ENCODE data around the gene CRTC1.

CRTC1 gene

DNA sequence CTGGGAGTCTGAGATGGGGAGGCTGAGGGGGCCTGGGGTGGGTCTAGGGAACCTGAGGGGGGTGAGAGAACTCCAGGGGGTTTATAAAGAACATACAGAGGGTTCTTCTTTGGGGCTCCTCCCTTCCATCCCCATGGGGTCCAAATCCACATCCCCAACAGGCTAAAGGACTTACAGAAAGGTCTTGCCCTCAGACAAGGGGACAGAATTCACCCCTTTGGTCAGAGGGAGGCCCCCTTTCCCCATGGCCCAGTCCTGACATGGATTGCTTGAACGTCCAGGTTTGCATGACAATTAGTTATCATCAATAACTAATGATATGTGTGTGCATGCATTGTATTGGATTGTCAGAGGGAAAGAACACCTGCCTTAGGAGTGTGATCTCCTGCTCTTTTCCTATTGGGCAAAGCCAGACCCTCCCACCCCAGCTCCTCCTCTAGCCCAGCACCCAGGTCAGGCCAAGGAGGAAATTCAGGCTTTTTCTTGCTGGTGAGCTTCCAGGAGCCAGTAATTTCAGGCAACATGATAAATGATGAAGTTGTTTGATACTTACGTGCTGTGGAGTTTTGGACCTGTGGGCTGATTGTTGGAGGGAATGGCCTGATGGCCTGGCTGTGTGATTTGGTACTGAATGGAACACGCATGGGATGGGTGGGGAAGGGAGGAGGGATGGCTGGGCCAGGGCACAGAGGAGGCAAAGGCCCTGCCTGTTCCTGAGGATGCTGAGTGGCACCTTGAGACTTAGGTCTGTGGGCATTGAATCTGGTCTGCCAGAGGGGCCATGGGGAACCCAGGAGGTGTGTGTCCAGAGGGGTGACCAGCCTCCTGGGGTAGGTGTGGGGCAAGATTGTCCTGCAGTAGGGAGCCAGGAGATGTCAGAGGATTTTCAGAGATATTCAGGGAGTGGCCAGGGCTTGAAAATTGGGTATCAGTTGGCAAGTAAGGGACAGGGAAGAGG lies 45.5 kb upstream of the CRTC1 start:
- POLR2A ChIA-PET: no interaction called here
- TF ChIP-seq CTBP1 (IDR thresholded peaks at IDR 0.05; ENCODE audit: borderline replicate concordance): no peak
- no peak for TF ChIP-seq SP1 (IDR thresholded peaks at IDR 0.05)
- TF ChIP-seq FOXK2 (IDR thresholded peaks at IDR 0.05): no peak
- no peak for TF ChIP-seq FOXA1 (IDR thresholded peaks at IDR 0.05)
- TF ChIP-seq, protein P1, sequence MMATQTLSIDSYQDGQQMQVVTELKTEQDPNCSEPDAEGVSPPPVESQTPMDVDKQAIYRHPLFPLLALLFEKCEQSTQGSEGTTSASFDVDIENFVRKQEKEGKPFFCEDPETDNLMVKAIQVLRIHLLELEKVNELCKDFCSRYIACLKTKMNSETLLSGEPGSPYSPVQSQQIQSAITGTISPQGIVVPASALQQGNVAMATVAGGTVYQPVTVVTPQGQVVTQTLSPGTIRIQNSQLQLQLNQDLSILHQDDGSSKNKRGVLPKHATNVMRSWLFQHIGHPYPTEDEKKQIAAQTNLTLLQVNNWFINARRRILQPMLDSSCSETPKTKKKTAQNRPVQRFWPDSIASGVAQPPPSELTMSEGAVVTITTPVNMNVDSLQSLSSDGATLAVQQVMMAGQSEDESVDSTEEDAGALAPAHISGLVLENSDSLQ (IDR thresholded peaks at IDR 0.05): no peak
- no peak for TF ChIP-seq BHLHE40 (IDR thresholded peaks at IDR 0.05; ENCODE audit: borderline replicate concordance)
- no peak for TF ChIP-seq ARNT (IDR thresholded peaks at IDR 0.05)
- no peak for TF ChIP-seq FOXM1 (IDR thresholded peaks at IDR 0.05; ENCODE audit: borderline replicate concordance)
- TF ChIP-seq LEF1 (IDR thresholded peaks at IDR 0.05; ENCODE audit: borderline replicate concordance): no peak
- TF ChIP-seq NFRKB (IDR thresholded peaks at IDR 0.05): no peak
- no peak for TF ChIP-seq ZNF384 (IDR thresholded peaks at IDR 0.05)
- no peak for TF ChIP-seq TARDBP (IDR thresholded peaks at IDR 0.05)
- no peak for TF ChIP-seq ELF4 (IDR thresholded peaks at IDR 0.05)
- no peak for TF ChIP-seq HDGF (IDR thresholded peaks at IDR 0.05; ENCODE audit: borderline replicate concordance)
- no peak for TF ChIP-seq SUZ12 (IDR thresholded peaks at IDR 0.05)
- TF ChIP-seq L3MBTL2 (conservative IDR thresholded peaks at IDR 0.05): no peak
- no peak for DNase-seq (ENCODE audit: extremely low spot score)
- CTCF ChIA-PET: no interaction called here

DNA sequence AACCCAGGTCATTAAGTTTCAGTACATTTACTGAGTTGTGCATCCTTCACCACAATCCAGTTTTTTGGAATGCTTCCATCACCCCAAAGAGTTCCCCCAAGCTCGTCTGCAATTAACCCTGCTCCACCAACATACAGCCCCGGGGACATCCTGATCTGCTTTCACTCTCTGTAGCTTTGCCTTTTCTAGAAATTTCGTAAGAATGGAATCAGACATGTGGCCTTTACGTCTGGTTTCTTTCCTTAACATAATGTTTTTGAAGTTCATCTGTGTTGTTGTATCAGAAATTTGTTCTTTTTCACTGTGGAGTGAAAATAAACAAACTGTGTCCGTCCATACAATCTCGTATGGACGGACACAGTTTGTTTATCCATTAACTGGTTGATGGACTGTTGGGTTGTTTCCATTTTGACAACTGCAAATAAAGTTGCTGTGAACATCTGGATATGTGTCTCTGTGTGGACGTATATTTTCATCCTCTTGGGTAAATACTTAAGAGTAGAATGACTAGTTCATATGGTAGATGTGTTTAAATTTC lies 43.7 kb upstream of the CRTC1 start:
- ChIA-PET CTCF (interaction anchor here (0.8 kb wide), 1 partner anchor 25 kb away, joined by 3 read pairs; no protein-coding TSS in a partner anchor), POLR2A (no interaction called here)
- TF ChIP-seq ELF4 (IDR thresholded peaks at IDR 0.05) (no peak), SP1 (IDR thresholded peaks at IDR 0.05) (no peak), FOXM1 (IDR thresholded peaks at IDR 0.05; ENCODE audit: borderline replicate concordance) (no peak), NFRKB (IDR thresholded peaks at IDR 0.05) (no peak), L3MBTL2 (conservative IDR thresholded peaks at IDR 0.05) (no peak), FOXA1 (IDR thresholded peaks at IDR 0.05) (no peak), TARDBP (IDR thresholded peaks at IDR 0.05) (no peak), ARNT (IDR thresholded peaks at IDR 0.05) (no peak)
- TF ChIP-seq, protein P1 (IDR thresholded peaks at IDR 0.05): no peak
- no peak for DNase-seq (ENCODE audit: extremely low spot score)

DNA sequence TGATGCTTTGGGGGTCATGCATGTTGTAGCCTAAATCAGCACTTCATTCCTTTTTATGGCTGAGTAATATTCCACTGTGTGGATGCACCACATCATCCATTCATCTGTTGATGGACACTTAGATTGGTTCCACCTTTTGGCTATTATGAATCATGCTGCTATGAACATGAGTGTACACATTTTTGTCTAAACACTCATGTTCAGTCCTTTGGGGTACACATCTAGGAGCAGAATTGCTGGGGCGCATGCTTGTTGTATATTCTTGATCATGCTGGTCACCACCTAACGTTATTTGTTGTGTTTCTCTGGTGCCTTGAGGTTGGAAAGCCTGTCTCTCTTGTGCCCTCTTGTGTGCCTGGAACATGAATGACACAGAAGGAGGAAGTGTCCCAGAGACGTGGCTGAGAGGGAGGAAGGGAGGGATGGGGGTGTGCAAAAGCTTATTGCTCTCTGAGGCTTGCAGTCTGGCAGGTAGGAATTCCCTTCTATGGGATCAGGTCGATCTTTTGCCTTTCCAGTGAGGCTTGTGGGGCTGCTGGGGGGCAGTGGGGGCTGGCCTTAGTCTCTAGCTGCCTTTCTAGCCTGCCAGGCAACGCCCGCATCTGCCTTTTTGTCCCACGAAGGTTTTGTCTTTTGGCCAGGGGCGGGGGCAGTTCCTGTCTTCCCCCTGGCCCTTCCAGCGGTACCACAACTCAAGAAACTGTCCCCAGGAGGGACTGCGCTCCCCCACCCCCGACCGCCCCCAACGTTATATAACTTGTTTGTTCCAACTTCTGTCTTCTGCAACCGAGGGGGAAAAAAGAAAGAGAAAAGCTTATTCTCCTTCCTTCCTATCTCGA lies 39.1 kb upstream of the CRTC1 start:
- ChIA-PET POLR2A (no interaction called here), CTCF (no interaction called here)
- no peak for DNase-seq (ENCODE audit: extremely low spot score)
- TF ChIP-seq ZNF384 (IDR thresholded peaks at IDR 0.05): no peak

DNA sequence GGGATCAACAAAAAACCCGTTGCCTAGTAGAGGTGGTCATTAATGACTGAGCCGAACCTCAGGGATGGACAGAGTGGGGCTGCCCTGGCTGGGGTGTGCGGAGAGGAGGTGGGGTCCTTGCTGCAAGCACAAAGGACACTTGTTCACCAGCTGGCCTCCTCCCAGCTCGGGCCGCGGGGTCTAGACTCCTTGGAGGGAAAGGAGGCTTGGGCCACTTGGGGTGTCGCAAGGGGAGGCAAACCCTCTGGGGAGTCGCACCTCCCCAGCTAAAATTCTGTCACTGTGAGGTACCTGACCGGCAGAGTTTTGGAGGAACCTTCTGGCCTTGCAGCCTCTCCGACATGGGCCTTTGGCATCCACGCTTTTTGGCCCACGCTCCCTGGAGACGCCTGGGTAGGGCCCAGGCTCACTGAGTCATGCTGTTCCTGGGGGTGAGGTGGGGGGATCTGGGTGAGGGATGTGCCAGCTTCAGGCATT lies 38.4 kb upstream of the CRTC1 start:
- CTCF ChIA-PET: no interaction called here
- POLR2A ChIA-PET: no interaction called here
- DNase-seq (ENCODE audit: extremely low spot score): no peak
- no peak for TF ChIP-seq HDGF (IDR thresholded peaks at IDR 0.05; ENCODE audit: borderline replicate concordance)
- TF ChIP-seq LEF1 (IDR thresholded peaks at IDR 0.05; ENCODE audit: borderline replicate concordance): no peak
- no peak for TF ChIP-seq CTBP1 (IDR thresholded peaks at IDR 0.05; ENCODE audit: borderline replicate concordance)
- TF ChIP-seq NFRKB (IDR thresholded peaks at IDR 0.05): no peak
- TF ChIP-seq FOXA1 (IDR thresholded peaks at IDR 0.05): no peak
- no peak for TF ChIP-seq FOXM1 (IDR thresholded peaks at IDR 0.05; ENCODE audit: borderline replicate concordance)
- no peak for TF ChIP-seq ZNF384 (IDR thresholded peaks at IDR 0.05)
- no peak for TF ChIP-seq TARDBP (IDR thresholded peaks at IDR 0.05)
- TF ChIP-seq FOXK2 (IDR thresholded peaks at IDR 0.05): no peak
- no peak for TF ChIP-seq SUZ12 (IDR thresholded peaks at IDR 0.05)
- TF ChIP-seq BHLHE40 (IDR thresholded peaks at IDR 0.05; ENCODE audit: borderline replicate concordance): no peak
- TF ChIP-seq, protein P1 (IDR thresholded peaks at IDR 0.05): no peak

DNA sequence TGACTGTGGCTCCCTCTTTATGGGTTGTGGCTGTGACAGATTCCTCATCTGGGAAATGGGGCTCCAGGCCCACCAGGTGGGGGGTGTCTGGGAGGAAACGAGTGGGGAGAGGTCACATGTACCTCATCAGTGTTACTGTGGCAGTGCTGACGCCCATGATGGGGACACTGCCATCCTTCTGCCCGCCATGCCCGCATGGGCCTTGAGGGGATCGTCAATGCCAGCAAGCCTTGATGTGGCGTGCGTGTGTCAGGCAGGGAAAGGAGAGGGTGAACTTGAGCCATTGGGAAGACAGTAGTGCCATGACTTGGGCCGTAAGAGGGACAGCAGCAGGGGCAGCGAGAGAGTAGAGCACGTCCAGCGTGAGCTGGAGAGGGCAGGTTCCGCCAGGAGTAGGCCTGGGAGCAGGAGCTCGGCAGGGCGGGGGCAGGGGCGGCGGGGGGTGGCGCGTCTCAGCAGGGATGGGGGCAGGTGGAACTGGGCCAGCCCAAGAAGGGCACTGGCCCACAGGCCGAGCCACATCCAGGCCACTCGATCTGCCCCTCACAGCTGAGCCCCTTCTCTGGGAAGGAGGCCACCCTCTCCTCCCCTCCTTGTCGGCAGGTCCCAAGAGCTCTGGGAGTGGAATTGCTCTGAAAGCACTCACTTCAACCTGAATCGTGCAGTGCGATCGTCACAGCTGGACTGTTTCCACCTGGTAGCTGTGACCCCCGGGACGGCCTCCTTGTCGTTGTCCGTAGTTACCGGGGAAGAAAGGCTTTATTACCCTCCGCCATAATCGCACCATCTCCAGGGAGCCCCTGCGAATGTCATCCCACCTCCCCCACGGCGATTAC lies 36.7 kb upstream of the CRTC1 start:
- CTCF ChIA-PET: no interaction called here
- DNase-seq (ENCODE audit: extremely low spot score): no peak
- TF ChIP-seq ZNF384 (IDR thresholded peaks at IDR 0.05): no peak
- TF ChIP-seq TARDBP (IDR thresholded peaks at IDR 0.05): no peak
- TF ChIP-seq CTBP1 (IDR thresholded peaks at IDR 0.05; ENCODE audit: borderline replicate concordance): no peak
- no peak for TF ChIP-seq FOXA1 (IDR thresholded peaks at IDR 0.05)
- TF ChIP-seq, protein P1 (IDR thresholded peaks at IDR 0.05): no peak
- TF ChIP-seq BHLHE40 (IDR thresholded peaks at IDR 0.05; ENCODE audit: borderline replicate concordance): no peak
- TF ChIP-seq HDGF (IDR thresholded peaks at IDR 0.05; ENCODE audit: borderline replicate concordance): no peak
- TF ChIP-seq NFRKB (IDR thresholded peaks at IDR 0.05): no peak
- no peak for TF ChIP-seq FOXK2 (IDR thresholded peaks at IDR 0.05)
- TF ChIP-seq SUZ12 (IDR thresholded peaks at IDR 0.05): no peak
- no peak for TF ChIP-seq LEF1 (IDR thresholded peaks at IDR 0.05; ENCODE audit: borderline replicate concordance)
- TF ChIP-seq SP1 (IDR thresholded peaks at IDR 0.05): no peak
- TF ChIP-seq ELF4 (IDR thresholded peaks at IDR 0.05): no peak
- no peak for TF ChIP-seq ARNT (IDR thresholded peaks at IDR 0.05)
- POLR2A ChIA-PET: no interaction called here
